HEK293 (cell line): ENCODE measurements around the gene UROC1.
A peak's percentile ranks its signal among the peaks of the same experiment; 100 is the strongest.

ENCODE experiments used
- CTCF ChIA-PET: fragments of 350-600 bp; formaldehyde crosslinking; extraction: SDS; loops from one replicate; lab custom pipeline; 2021; ENCODE audit warnings: antibody characterized with exemption; lab: Yijun Ruan, JAX
- POLR2A ChIA-PET: fragments of 300-600 bp; formaldehyde crosslinking; extraction: SDS; loops from one replicate; lab custom pipeline; 2020; ENCODE audit warnings: antibody characterized with exemption, inconsistent platforms; lab: Yijun Ruan, JAX
- H3K27ac ChIP-seq: fragments of 200-500 bp; sonication (Bioruptor generic); 2 replicates; pipeline ENCODE4 v1.5.1; 2014; ENCODE audit warnings: low read depth, low read length, control low read depth, inconsistent platforms; ENCODE audit errors: extremely low read depth
- H3K36me3 ChIP-seq, 2 experiments: fragments of 200-500 bp in 1 of 2; sonication (Bioruptor generic) in 1 of 2; 1 replicate in 1 of 2; 2 replicates in 1 of 2; pipeline ENCODE4 v1.5.1; 2014 to 2017; ENCODE audit warnings: inconsistent platforms in 2 of 2, low read length in 2 of 2; ENCODE audit not compliant: control insufficient read depth in 2 of 2, insufficient read depth in 1 of 2
- H3K4me1 ChIP-seq: fragments of 200-500 bp; sonication (Bioruptor generic); 2 replicates; pipeline ENCODE4 v1.5.1; 2014; ENCODE audit warnings: mild to moderate bottlenecking, low read length, inconsistent platforms; ENCODE audit not compliant: control insufficient read depth, insufficient read depth
- H3K4me3 ChIP-seq: 2 replicates; pipeline ENCODE4 v1.5.1; 2011; ENCODE audit warnings: low read depth, mild to moderate bottlenecking, control low read depth, low read length, moderate library complexity
- H3K9me3 ChIP-seq: fragments of 200-500 bp; sonication (Bioruptor generic); 2 replicates; pipeline ENCODE4 v1.5.1; 2014; ENCODE audit warnings: low read depth, low read length, inconsistent platforms; ENCODE audit not compliant: control insufficient read depth, insufficient read depth
- HOXA7 ChIP-seq: sonication (generic); formaldehyde crosslinking; IDR thresholded peaks from 2 replicates; pipeline ENCODE4 v1.8.1; 2022; ENCODE audit warnings: missing genetic modification reagents, borderline replicate concordance
- SETDB1 ChIP-seq: IDR thresholded peaks from one replicate; pipeline ENCODE4 v1.6.1; 2017; ENCODE audit warnings: mild to moderate bottlenecking, low read length, moderate library complexity, mixed read lengths; ENCODE audit not compliant: insufficient read length
- SP3 ChIP-seq: fragments of 450-650 bp; formaldehyde crosslinking; IDR thresholded peaks from 2 replicates; pipeline ENCODE4 v1.5.1; 2016; ENCODE audit warnings: missing biosample characterization, missing genetic modification characterization
- TRIM28 ChIP-seq: IDR thresholded peaks from 2 replicates; pipeline ENCODE4 v1.6.1; 2011; ENCODE audit warnings: low read length, control low read depth, borderline replicate concordance
- ZFHX2 ChIP-seq: fragments of 450-650 bp; formaldehyde crosslinking; conservative IDR thresholded peaks from 2 replicates; pipeline ENCODE4 v1.5.1; 2016; ENCODE audit warnings: missing biosample characterization, missing genetic modification characterization
- ZFP69B ChIP-seq: fragments of 450-650 bp; formaldehyde crosslinking; IDR thresholded peaks from 2 replicates; pipeline ENCODE4 v1.5.1; 2016; ENCODE audit warnings: missing biosample characterization, missing genetic modification characterization
- ZNF132 ChIP-seq: fragments of 450-650 bp; formaldehyde crosslinking; IDR thresholded peaks from 2 replicates; pipeline ENCODE4 v1.5.1; 2017; ENCODE audit warnings: missing biosample characterization, missing genetic modification characterization, borderline replicate concordance
- ZNF133 ChIP-seq: fragments of 450-650 bp; formaldehyde crosslinking; IDR thresholded peaks from 2 replicates; pipeline ENCODE4 v1.5.1; 2016; ENCODE audit warnings: missing biosample characterization, missing genetic modification characterization
- ZNF138 ChIP-seq: fragments of 450-650 bp; formaldehyde crosslinking; IDR thresholded peaks from 2 replicates; pipeline ENCODE4 v1.5.1; 2016; ENCODE audit warnings: missing biosample characterization, missing genetic modification characterization, borderline replicate concordance
- ZNF174 ChIP-seq: fragments of 450-650 bp; formaldehyde crosslinking; IDR thresholded peaks from 2 replicates; pipeline ENCODE4 v1.5.0; 2017; ENCODE audit warnings: missing biosample characterization, mild to moderate bottlenecking, missing genetic modification characterization
- ZNF223 ChIP-seq: fragments of 450-650 bp; formaldehyde crosslinking; IDR thresholded peaks from 2 replicates; pipeline ENCODE4 v1.5.1; 2016; ENCODE audit warnings: missing biosample characterization, missing genetic modification characterization
- ZNF266 ChIP-seq: fragments of 450-650 bp; formaldehyde crosslinking; IDR thresholded peaks from 2 replicates; pipeline ENCODE4 v1.5.1; 2016; ENCODE audit warnings: missing biosample characterization, missing genetic modification characterization, low read depth
- ZNF366 ChIP-seq: fragments of 450-650 bp; formaldehyde crosslinking; conservative IDR thresholded peaks from 2 replicates; pipeline ENCODE4 v1.5.1; 2016; ENCODE audit warnings: missing biosample characterization, missing genetic modification characterization
- ZNF398 ChIP-seq: fragments of 450-650 bp; formaldehyde crosslinking; IDR thresholded peaks from 2 replicates; pipeline ENCODE4 v1.5.1; 2017; ENCODE audit warnings: missing biosample characterization, missing genetic modification characterization
- ZNF423 ChIP-seq: fragments of 450-650 bp; formaldehyde crosslinking; IDR thresholded peaks from 2 replicates; pipeline ENCODE4 v1.5.1; 2016; ENCODE audit warnings: missing biosample characterization, missing genetic modification characterization
- ZNF555 ChIP-seq: fragments of 450-650 bp; formaldehyde crosslinking; conservative IDR thresholded peaks from 2 replicates; pipeline ENCODE4 v1.5.1; 2017; ENCODE audit warnings: missing biosample characterization, mild to moderate bottlenecking, missing genetic modification characterization, inconsistent platforms
- ZNF558 ChIP-seq: fragments of 450-650 bp; formaldehyde crosslinking; IDR thresholded peaks from 2 replicates; pipeline ENCODE4 v1.5.1; 2016; ENCODE audit warnings: missing biosample characterization, missing genetic modification characterization
- ZNF624 ChIP-seq: fragments of 450-650 bp; formaldehyde crosslinking; IDR thresholded peaks from 2 replicates; pipeline ENCODE4 v1.5.1; 2017; ENCODE audit warnings: missing biosample characterization, missing genetic modification characterization
- ZNF670 ChIP-seq: fragments of 450-650 bp; formaldehyde crosslinking; IDR thresholded peaks from 2 replicates; pipeline ENCODE4 v1.5.1; 2016; ENCODE audit warnings: missing biosample characterization, missing genetic modification characterization, low read depth
- ZNF677 ChIP-seq: fragments of 450-650 bp; IDR thresholded peaks from 2 replicates; pipeline ENCODE4 v1.5.0; 2018; ENCODE audit warnings: missing biosample characterization, mild to moderate bottlenecking, missing genetic modification characterization, moderate library complexity
- ZNF791 ChIP-seq: fragments of 450-650 bp; formaldehyde crosslinking; IDR thresholded peaks from 2 replicates; pipeline ENCODE4 v1.5.1; 2016; ENCODE audit warnings: missing biosample characterization, missing genetic modification characterization
- TF ChIP-seq, protein P1 (sequence below): fragments of 450-650 bp; formaldehyde crosslinking; IDR thresholded peaks from 2 replicates; pipeline ENCODE4 v1.5.1; 2016; ENCODE audit warnings: missing biosample characterization, missing genetic modification characterization

UROC1 gene

GRCh38 chr3:126517291-126517951 lies at the start of gene UROC1:
Gene UROC1 (minus strand): TSS chr3:126517773. CDS start chr3:126517719, 54 bp downstream.
- no peak within 1 kb of the TSS for H3K27ac ChIP-seq
- CTCF ChIA-PET: no interaction called here

GRCh38 chr3:126562737-126563276 lies 45.2 kb upstream of the UROC1 start:
- Histone ChIP-seq H3K27ac (no peak overlapping the region), H3K36me3 (no peaks in the 10 kb centered on the region), H3K4me3 (no peak overlapping the region), H3K9me3 (no peaks in the 10 kb centered on the region), H3K4me1 (no peaks in the 10 kb centered on the region)
- no peak for TF ChIP-seq ZNF174 (tag by site-specific recombination)
- TF ChIP-seq ZNF791 (tag by site-specific recombination): 0 out of 2 replicates have a peak, but pooled peaks have one; percentile 71
- TF ChIP-seq SP3: no peak
- TF ChIP-seq ZNF138 (tag by site-specific recombination): no peak
- TF ChIP-seq ZFP69B (tag by site-specific recombination): no peak
- TF ChIP-seq SETDB1: peak; percentile 89
- TF ChIP-seq TRIM28: peak; percentile 89; the same call in 1 of the 2 replicates
- no peak for TF ChIP-seq ZNF223 (tag by site-specific recombination)
- TF ChIP-seq ZNF558 (tag by site-specific recombination): peak; percentile 71; the same call in 1 of the 2 replicates
- TF ChIP-seq ZNF132 (tag by site-specific recombination): no peak
- ChIA-PET CTCF (interaction anchor here (1.1 kb wide), 1 partner anchor 58 kb away, joined by 7 read pairs; no protein-coding TSS in a partner anchor), POLR2A (no interaction called here)

More at GRCh38 chr3:126517291-126517951, at the start of gene UROC1:
- TF ChIP-seq HOXA7 (CRISPR knock-in tag) (no peak), ZNF366 (tag by site-specific recombination) (no peak), ZNF555 (tag by site-specific recombination) (no peak), ZNF398 (tag by site-specific recombination) (no peak)
- H3K4me1 ChIP-seq: no peaks in the 10 kb centered on the region
- POLR2A ChIA-PET: no interaction called here
- no peaks in the 10 kb centered on the region for H3K36me3 ChIP-seq
- no peak within 1 kb of the TSS for H3K4me3 ChIP-seq
- H3K9me3 ChIP-seq: no peaks in the 10 kb centered on the region

- Histone ChIP-seq H3K27ac (no peak within 1 kb of the TSS), H3K4me3 (no peak within 1 kb of the TSS), H3K9me3 (no peaks in the 10 kb centered on the region), H3K36me3 (no peaks in the 10 kb centered on the region), H3K4me1 (no peaks in the 10 kb centered on the region)
- ChIA-PET CTCF (interaction anchor here (0.5 to 0.6 kb wide), 2 partner anchors 65 to 104 kb away, joined by 3 read pairs; no protein-coding TSS in a partner anchor), POLR2A (no interaction called here)
- no peak for TF ChIP-seq ZFHX2 (tag by site-specific recombination)
- TF ChIP-seq ZNF791 (tag by site-specific recombination): no peak
- TF ChIP-seq ZNF423: no peak
- no peak for TF ChIP-seq ZNF624 (tag by site-specific recombination)
- TF ChIP-seq ZNF133 (tag by site-specific recombination): no peak
- TF ChIP-seq ZNF266 (tag by site-specific recombination): no peak
- no peak for TF ChIP-seq SP3
- TF ChIP-seq, protein P1, sequence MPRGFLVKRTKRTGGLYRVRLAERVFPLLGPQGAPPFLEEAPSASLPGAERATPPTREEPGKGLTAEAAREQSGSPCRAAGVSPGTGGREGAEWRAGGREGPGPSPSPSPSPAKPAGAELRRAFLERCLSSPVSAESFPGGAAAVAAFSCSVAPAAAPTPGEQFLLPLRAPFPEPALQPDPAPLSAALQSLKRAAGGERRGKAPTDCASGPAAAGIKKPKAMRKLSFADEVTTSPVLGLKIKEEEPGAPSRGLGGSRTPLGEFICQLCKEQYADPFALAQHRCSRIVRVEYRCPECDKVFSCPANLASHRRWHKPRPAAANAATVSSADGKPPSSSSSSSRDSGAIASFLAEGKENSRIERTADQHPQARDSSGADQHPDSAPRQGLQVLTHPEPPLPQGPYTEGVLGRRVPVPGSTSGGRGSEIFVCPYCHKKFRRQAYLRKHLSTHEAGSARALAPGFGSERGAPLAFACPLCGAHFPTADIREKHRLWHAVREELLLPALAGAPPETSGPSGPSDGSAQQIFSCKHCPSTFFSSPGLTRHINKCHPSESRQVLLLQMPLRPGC (tag by site-specific recombination): no peak
- TF ChIP-seq ZNF677 (tag by site-specific recombination): no peak
- no peak for TF ChIP-seq ZNF670 (tag by site-specific recombination)
Observed at GRCh38 chr3:126558336-126559071, 40.9 kb upstream of the UROC1 start, which contains the start of gene C3orf22. Gene C3orf22 (minus strand): TSS chr3:126558932. CDS start chr3:126553390, 5,542 bp downstream.
